ENCODE results near the gene CDH13.

The CDH13 gene

GRCh38 chr16:83472776-83473501 is 846.2 kb downstream of the CDH13 start:
- H3K27me3 ChIP-seq (ENCODE audit: insufficient read depth, low read length): no peaks in the 10 kb centered on the region
- H3K4me3 ChIP-seq (ENCODE audit: low read depth, low read length): no peak overlapping the region
- no peaks in the 10 kb centered on the region for H3K4me1 ChIP-seq (ENCODE audit: control insufficient read depth, insufficient read depth, low read length, unreplicated experiment)
- H2AFZ ChIP-seq (ENCODE audit: low read length, unreplicated experiment): no peak overlapping the region
- H3K36me3 ChIP-seq (ENCODE audit: insufficient read depth, low read length): no peaks in the 10 kb centered on the region
- H3K79me2 ChIP-seq (ENCODE audit: control insufficient read depth, insufficient read depth, low read length, unreplicated experiment): no peaks in the 10 kb centered on the region
- no peak overlapping the region for H3K27ac ChIP-seq (ENCODE audit: low read depth, low read length)

DNA sequence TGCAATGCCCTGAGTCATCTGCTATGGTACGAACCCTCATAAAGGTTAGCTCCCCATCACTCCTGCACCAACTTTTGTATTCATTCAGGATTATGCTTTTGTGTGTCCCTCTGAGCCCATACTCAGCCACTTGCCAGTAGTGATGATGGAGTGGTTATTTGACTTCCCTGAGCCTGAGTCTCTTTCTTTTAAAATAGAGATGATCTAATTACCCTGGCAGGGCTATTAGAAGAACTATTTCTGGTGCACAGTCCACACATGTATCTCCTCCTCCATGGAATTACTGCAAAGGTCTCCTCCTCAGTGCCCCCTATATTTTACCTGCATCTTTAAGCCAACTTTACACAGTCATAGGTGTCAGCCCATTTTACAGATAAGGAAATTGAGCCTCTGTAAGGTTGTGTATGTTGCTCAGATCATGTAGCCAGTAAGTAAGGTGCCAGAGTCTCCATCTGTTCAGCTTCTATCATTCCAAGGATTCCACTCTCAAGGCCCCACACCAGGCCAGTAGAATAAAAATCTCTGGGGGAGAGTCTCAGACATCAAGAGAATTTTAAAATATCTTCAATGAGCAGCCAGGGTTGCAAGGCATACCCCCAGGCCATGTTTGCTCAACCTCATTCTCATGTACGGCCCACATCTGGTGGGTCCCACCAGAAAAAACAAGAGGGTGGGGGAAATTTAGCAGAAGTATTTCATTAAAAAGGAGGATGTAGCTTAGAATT is 847.3 kb downstream of the CDH13 start:
- no peak overlapping the region for H2AFZ ChIP-seq (ENCODE audit: low read length, unreplicated experiment)
- H3K4me1 ChIP-seq (ENCODE audit: control insufficient read depth, insufficient read depth, low read length, unreplicated experiment): no peaks in the 10 kb centered on the region
- no peaks in the 10 kb centered on the region for H3K36me3 ChIP-seq (ENCODE audit: insufficient read depth, low read length)
- no peaks in the 10 kb centered on the region for H3K27me3 ChIP-seq (ENCODE audit: insufficient read depth, low read length)
- no peak overlapping the region for H3K4me3 ChIP-seq (ENCODE audit: low read depth, low read length)
- no peaks in the 10 kb centered on the region for H3K79me2 ChIP-seq (ENCODE audit: control insufficient read depth, insufficient read depth, low read length, unreplicated experiment)
- no peak overlapping the region for H3K27ac ChIP-seq (ENCODE audit: low read depth, low read length)

GRCh38 chr16:83475108-83475507 is 848.3 kb downstream of the CDH13 start:
- Histone ChIP-seq H3K27ac (ENCODE audit: low read depth, low read length) (no peak overlapping the region), H3K4me1 (ENCODE audit: control insufficient read depth, insufficient read depth, low read length, unreplicated experiment) (no peaks in the 10 kb centered on the region), H3K4me3 (ENCODE audit: low read depth, low read length) (no peak overlapping the region), H2AFZ (ENCODE audit: low read length, unreplicated experiment) (no peak overlapping the region), H3K27me3 (ENCODE audit: insufficient read depth, low read length) (no peaks in the 10 kb centered on the region), H3K36me3 (ENCODE audit: insufficient read depth, low read length) (no peaks in the 10 kb centered on the region), H3K79me2 (ENCODE audit: control insufficient read depth, insufficient read depth, low read length, unreplicated experiment) (no peaks in the 10 kb centered on the region)

GRCh38 chr16:83481589-83481988 is 854.8 kb downstream of the CDH13 start:
- H2AFZ ChIP-seq (ENCODE audit: low read length, unreplicated experiment): no peak overlapping the region
- no peaks in the 10 kb centered on the region for H3K36me3 ChIP-seq (ENCODE audit: insufficient read depth, low read length)
- H3K27ac ChIP-seq (ENCODE audit: low read depth, low read length): no peak overlapping the region
- H3K4me1 ChIP-seq (ENCODE audit: control insufficient read depth, insufficient read depth, low read length, unreplicated experiment): no peaks in the 10 kb centered on the region
- no peaks in the 10 kb centered on the region for H3K27me3 ChIP-seq (ENCODE audit: insufficient read depth, low read length)
- H3K4me3 ChIP-seq (ENCODE audit: low read depth, low read length): no peak overlapping the region
- H3K79me2 ChIP-seq (ENCODE audit: control insufficient read depth, insufficient read depth, low read length, unreplicated experiment): no peaks in the 10 kb centered on the region

DNA sequence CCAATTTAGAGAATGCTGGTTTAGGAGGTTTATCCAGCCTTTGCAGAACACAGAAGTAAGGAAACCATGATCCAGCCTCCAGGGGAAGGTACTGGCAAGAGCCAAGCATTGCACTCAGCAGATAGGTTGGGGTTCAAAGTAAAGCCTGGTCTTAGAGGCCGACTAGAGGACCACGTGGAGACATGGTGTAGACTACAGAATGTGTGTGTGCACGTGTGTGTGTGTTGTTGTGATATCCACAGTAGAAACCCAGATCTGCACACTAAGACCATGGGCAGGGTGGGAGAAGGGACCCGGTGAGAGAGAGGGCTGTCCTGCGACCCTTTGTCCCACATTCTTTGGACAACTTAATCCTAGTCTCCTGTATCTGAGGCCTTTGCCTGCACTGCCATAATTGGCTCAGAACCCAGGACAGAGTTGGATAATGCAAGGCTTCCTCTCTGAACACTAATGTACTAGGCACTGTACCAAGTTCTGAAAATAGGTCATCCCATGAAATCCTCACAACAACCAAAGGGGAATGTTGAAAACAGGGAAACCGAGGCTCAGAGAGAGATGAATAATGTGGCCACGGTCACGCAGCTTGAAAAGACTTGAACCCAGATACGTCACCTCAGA is 855.9 kb downstream of the CDH13 start:
- Histone ChIP-seq H3K27me3 (ENCODE audit: insufficient read depth, low read length) (no peaks in the 10 kb centered on the region), H2AFZ (ENCODE audit: low read length, unreplicated experiment) (no peak overlapping the region), H3K79me2 (ENCODE audit: control insufficient read depth, insufficient read depth, low read length, unreplicated experiment) (no peaks in the 10 kb centered on the region), H3K4me3 (ENCODE audit: low read depth, low read length) (no peak overlapping the region), H3K27ac (ENCODE audit: low read depth, low read length) (no peak overlapping the region), H3K36me3 (ENCODE audit: insufficient read depth, low read length) (no peaks in the 10 kb centered on the region), H3K4me1 (ENCODE audit: control insufficient read depth, insufficient read depth, low read length, unreplicated experiment) (no peaks in the 10 kb centered on the region)

DNA sequence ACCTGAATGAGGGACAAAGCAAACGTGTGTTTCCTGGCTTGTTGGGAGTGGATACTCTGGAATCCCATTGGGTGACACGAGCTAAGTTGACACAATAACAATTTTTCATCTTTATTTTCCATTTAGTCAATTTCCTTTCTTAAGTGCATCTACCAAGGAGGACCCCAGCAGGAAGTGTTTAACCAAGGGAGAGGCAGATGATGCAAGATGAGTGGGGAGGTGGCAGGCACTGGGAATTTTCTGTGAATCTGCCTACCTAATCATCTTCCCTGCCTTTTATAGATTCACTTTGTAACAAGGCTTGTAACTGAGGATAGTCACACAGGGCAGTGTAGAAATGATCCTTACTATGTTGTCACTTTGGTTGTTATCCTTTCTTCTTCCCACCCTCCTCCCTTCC is 863.3 kb downstream of the CDH13 start:
- H3K27me3 ChIP-seq (ENCODE audit: insufficient read depth, low read length): no peaks in the 10 kb centered on the region
- no peak overlapping the region for H3K27ac ChIP-seq (ENCODE audit: low read depth, low read length)
- no peaks in the 10 kb centered on the region for H3K79me2 ChIP-seq (ENCODE audit: control insufficient read depth, insufficient read depth, low read length, unreplicated experiment)
- H3K4me3 ChIP-seq (ENCODE audit: low read depth, low read length): no peak overlapping the region
- no peak overlapping the region for H2AFZ ChIP-seq (ENCODE audit: low read length, unreplicated experiment)
- H3K4me1 ChIP-seq (ENCODE audit: control insufficient read depth, insufficient read depth, low read length, unreplicated experiment): no peaks in the 10 kb centered on the region
- H3K36me3 ChIP-seq (ENCODE audit: insufficient read depth, low read length): no peaks in the 10 kb centered on the region

GRCh38 chr16:83494459-83494858 is 867.7 kb downstream of the CDH13 start:
- no peaks in the 10 kb centered on the region for H3K4me1 ChIP-seq (ENCODE audit: control insufficient read depth, insufficient read depth, low read length, unreplicated experiment)
- no peaks in the 10 kb centered on the region for H3K27me3 ChIP-seq (ENCODE audit: insufficient read depth, low read length)
- H3K4me3 ChIP-seq (ENCODE audit: low read depth, low read length): no peak overlapping the region
- no peak overlapping the region for H2AFZ ChIP-seq (ENCODE audit: low read length, unreplicated experiment)
- H3K36me3 ChIP-seq (ENCODE audit: insufficient read depth, low read length): no peaks in the 10 kb centered on the region
- H3K27ac ChIP-seq (ENCODE audit: low read depth, low read length): no peak overlapping the region
- no peaks in the 10 kb centered on the region for H3K79me2 ChIP-seq (ENCODE audit: control insufficient read depth, insufficient read depth, low read length, unreplicated experiment)

- no peaks in the 10 kb centered on the region for H3K4me1 ChIP-seq (ENCODE audit: control insufficient read depth, insufficient read depth, low read length, unreplicated experiment)
- H3K79me2 ChIP-seq (ENCODE audit: control insufficient read depth, insufficient read depth, low read length, unreplicated experiment): no peaks in the 10 kb centered on the region
- no peak overlapping the region for H2AFZ ChIP-seq (ENCODE audit: low read length, unreplicated experiment)
- no peak overlapping the region for H3K4me3 ChIP-seq (ENCODE audit: low read depth, low read length)
- no peak overlapping the region for H3K27ac ChIP-seq (ENCODE audit: low read depth, low read length)
- H3K36me3 ChIP-seq (ENCODE audit: insufficient read depth, low read length): no peaks in the 10 kb centered on the region
- no peaks in the 10 kb centered on the region for H3K27me3 ChIP-seq (ENCODE audit: insufficient read depth, low read length)
Measured at GRCh38 chr16:83501481-83501880, 874.7 kb downstream of the CDH13 start.

DNA sequence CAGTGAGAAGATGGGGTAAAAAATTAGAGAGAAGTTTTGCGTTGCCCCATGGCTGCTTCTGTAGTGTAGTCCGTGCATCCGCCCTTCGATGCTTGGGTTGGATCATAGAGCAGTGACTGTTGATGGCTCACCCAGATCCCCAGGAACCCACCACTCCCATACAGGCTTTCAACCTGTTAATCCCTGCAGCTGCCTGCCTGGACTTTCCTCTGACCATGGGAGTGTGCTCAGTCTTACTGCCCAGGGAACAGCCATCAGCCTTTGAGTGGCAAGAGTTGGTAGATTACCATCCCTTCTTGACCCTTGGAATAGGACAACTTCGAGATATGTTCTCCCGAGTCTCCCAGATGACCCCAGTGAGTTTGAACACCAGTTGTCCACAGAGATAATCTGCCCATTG is 881.5 kb downstream of the CDH13 start:
- no peaks in the 10 kb centered on the region for H3K4me1 ChIP-seq (ENCODE audit: control insufficient read depth, insufficient read depth, low read length, unreplicated experiment)
- H3K27me3 ChIP-seq (ENCODE audit: insufficient read depth, low read length): no peaks in the 10 kb centered on the region
- H2AFZ ChIP-seq (ENCODE audit: low read length, unreplicated experiment): no peak overlapping the region
- no peaks in the 10 kb centered on the region for H3K79me2 ChIP-seq (ENCODE audit: control insufficient read depth, insufficient read depth, low read length, unreplicated experiment)
- no peak overlapping the region for H3K4me3 ChIP-seq (ENCODE audit: low read depth, low read length)
- no peak overlapping the region for H3K27ac ChIP-seq (ENCODE audit: low read depth, low read length)
- no peaks in the 10 kb centered on the region for H3K36me3 ChIP-seq (ENCODE audit: insufficient read depth, low read length)

GRCh38 chr16:83509316-83509715 is 882.5 kb downstream of the CDH13 start:
- Histone ChIP-seq H2AFZ (ENCODE audit: low read length, unreplicated experiment) (no peak overlapping the region), H3K79me2 (ENCODE audit: control insufficient read depth, insufficient read depth, low read length, unreplicated experiment) (no peaks in the 10 kb centered on the region), H3K4me1 (ENCODE audit: control insufficient read depth, insufficient read depth, low read length, unreplicated experiment) (no peaks in the 10 kb centered on the region), H3K27me3 (ENCODE audit: insufficient read depth, low read length) (no peaks in the 10 kb centered on the region), H3K4me3 (ENCODE audit: low read depth, low read length) (no peak overlapping the region), H3K27ac (ENCODE audit: low read depth, low read length) (no peak overlapping the region), H3K36me3 (ENCODE audit: insufficient read depth, low read length) (no peaks in the 10 kb centered on the region)

- Histone ChIP-seq H3K27me3 (ENCODE audit: insufficient read depth, low read length) (no peaks in the 10 kb centered on the region), H3K79me2 (ENCODE audit: control insufficient read depth, insufficient read depth, low read length, unreplicated experiment) (no peaks in the 10 kb centered on the region), H3K4me1 (ENCODE audit: control insufficient read depth, insufficient read depth, low read length, unreplicated experiment) (no peaks in the 10 kb centered on the region), H2AFZ (ENCODE audit: low read length, unreplicated experiment) (no peak overlapping the region), H3K27ac (ENCODE audit: low read depth, low read length) (no peak overlapping the region), H3K4me3 (ENCODE audit: low read depth, low read length) (no peak overlapping the region), H3K36me3 (ENCODE audit: insufficient read depth, low read length) (no peaks in the 10 kb centered on the region)
Measured at GRCh38 chr16:83510906-83511305, 884.1 kb downstream of the CDH13 start.

Measured in ACC112 (cell line).